Mesodermal cell (in vitro differentiated cells): Measurements from ENCODE around the gene U2AF2.

ENCODE experiments used
- H3K27ac ChIP-seq: 2 replicates; pipeline ENCODE4 v1.7.0; 2013; ENCODE audit warnings: mild to moderate bottlenecking, low read depth, low read length, moderate library complexity; ENCODE audit not compliant: severe bottlenecking
- H3K36me3 ChIP-seq: 2 replicates; pipeline ENCODE4 v1.7.1; 2013; ENCODE audit warnings: mild to moderate bottlenecking, low read length, moderate library complexity; ENCODE audit not compliant: control insufficient read depth, insufficient read depth
- H3K4me1 ChIP-seq: one replicate; pipeline ENCODE4 v1.7.1; 2013; ENCODE audit warnings: mild to moderate bottlenecking, low read length; ENCODE audit not compliant: insufficient read depth, control insufficient read depth, poor library complexity, severe bottlenecking
- H3K4me3 ChIP-seq: 2 replicates; pipeline ENCODE4 v1.7.0; 2013; ENCODE audit warnings: low read length, control low read depth, mild to moderate bottlenecking; ENCODE audit not compliant: insufficient read depth, poor library complexity, severe bottlenecking; ENCODE audit errors: extremely low read depth
- H3K9me3 ChIP-seq: 2 replicates; pipeline ENCODE4 v1.7.1; 2013; ENCODE audit warnings: mild to moderate bottlenecking, low read length, moderate library complexity; ENCODE audit not compliant: control insufficient read depth
- WGBS, 2 experiments: methylation state at CpG; one replicate each; pipeline ENCODE4 v1.1.5; 2013; ENCODE audit warnings: missing lambda C conversion rate in 2 of 2; ENCODE audit not compliant: insufficient coverage in 2 of 2; 5-methylcytosine and 5-hydroxymethylcytosine counted together

Gene U2AF2

DNA sequence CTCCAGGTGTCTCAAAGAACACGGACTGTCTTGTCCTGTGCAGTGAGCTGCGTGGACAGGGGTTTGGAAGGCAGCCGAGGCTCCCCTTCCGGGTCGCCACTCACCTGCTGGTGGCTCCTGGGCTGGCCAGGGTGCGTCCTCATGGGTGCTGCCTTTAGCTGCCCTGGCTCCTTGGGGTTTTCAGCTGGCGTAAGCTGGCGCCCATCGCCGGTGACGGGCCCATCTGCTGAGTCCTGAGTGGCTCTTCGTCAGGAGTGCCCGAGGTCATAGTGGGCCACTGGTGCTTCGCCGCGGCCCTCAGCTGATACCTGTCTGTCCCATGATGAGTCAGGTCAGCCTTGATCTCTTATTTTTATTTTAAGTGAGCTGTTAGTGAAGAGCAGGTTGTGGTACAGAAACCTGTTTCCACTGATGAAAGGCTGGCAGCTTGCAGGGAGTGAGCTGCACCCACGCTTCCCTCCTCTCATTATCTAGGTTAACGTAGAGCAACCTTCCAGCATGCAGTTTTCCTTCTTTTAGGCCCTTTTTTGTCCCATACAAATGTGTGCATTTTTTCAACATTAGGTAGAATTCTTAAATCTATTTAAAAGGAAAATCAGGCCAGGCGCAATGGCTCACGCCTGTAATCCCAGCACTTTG, 38.6 kb downstream of the U2AF2 start:
- 96 to 98% methylated on average over 19 of the region's 20 CpGs for WGBS, 2 experiments
- Histone ChIP-seq H3K9me3 (no peaks in the 10 kb centered on the region), H3K36me3 (peaks cover 93% of the 10 kb centered on the region), H3K4me1 (no peaks in the 10 kb centered on the region), H3K4me3 (no peak overlapping the region), H3K27ac (no peak overlapping the region)

- H3K4me3 ChIP-seq = no peak overlapping the region
- H3K9me3 ChIP-seq = no peaks in the 10 kb centered on the region
- no peak overlapping the region for H3K27ac ChIP-seq
- 91 to 96% methylated on average over 15 of the region's 15 CpGs for WGBS, 2 experiments
- peaks cover 90% of the 10 kb centered on the region for H3K36me3 ChIP-seq
- H3K4me1 ChIP-seq = no peaks in the 10 kb centered on the region
Observed at GRCh38 chr19:55694241-55694655, 39.4 kb downstream of the U2AF2 start.

DNA sequence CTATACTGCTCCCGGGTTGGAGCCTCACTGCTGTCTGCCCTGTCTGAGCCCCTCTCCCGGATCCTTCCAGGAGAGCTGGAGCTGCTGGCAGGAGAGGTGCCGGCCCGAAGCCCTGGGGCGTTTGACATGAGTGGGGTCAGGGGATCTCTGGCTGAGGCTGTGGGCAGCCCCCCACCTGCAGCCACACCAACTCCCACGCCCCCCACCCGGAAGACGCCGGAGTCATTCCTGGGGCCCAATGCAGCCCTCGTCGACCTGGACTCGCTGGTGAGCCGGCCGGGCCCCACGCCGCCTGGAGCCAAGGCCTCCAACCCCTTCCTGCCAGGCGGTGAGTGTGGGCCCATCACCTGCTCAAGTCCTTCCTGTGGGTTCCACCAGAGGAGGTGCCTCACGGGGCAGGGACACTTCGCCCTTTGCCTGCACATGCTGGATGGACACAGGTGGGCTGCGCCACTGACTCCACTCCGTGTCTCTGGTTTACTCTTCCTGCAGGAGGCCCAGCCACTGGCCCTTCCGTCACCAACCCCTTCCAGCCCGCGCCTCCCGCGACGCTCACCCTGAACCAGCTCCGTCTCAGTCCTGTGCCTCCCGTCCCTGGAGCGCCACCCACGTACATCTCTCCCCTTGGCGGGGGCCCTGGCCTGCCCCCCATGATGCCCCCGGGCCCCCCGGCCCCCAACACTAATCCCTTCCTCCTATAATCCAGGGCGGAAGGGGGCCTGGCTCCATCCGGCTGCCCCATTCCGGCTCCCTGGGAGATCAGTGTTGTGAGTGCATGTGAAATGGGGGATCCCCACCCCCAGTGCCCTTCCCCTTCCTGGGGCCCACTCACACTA, 40.0 kb downstream of the U2AF2 start:
- WGBS, 2 experiments = 97 to 98% methylated on average over 26 to 28 of the region's 37 CpGs
- Histone ChIP-seq H3K4me1 (no peaks in the 10 kb centered on the region), H3K36me3 (peaks cover 89% of the 10 kb centered on the region), H3K4me3 (no peak overlapping the region), H3K9me3 (no peaks in the 10 kb centered on the region), H3K27ac (no peak overlapping the region)

DNA sequence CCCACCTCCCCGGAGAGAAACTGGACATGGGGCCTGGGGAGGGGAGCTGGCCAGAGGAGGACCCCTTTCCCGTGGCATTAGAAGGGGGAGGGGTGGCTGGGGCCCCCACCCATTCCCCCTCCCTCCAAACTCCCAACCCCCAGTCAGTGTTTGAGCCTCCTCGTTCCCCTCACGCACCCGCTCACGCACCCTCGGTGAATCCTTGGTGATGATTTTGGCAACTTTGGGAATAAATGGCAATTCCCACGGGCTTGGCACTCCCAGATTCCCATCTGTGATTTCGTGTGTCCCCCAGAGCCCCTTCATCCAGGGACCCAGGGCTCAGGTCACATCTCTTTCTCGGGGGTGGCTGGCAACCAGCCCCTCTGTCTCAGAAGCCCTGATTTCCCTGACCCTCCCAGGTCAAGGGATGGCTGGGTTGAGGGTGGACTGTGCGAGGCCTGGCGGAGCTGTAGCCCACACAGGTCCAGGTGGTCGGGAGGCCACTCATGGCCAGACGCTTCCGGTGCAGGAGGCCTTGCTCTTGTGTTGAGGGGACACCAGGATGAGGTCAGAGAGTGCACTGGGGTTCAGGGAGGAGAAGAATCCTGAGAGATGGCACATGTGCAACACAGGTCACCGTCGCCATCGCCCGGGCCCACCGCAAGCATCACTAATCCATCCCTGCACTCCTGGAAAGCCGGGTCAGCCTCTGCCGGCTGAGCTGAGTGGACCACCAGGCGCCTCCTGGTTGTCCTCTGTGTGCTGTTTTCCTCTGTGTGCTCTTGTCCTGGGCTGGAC, 40.9 kb downstream of the U2AF2 start:
- H3K36me3 ChIP-seq = peaks cover 85% of the 10 kb centered on the region

DNA sequence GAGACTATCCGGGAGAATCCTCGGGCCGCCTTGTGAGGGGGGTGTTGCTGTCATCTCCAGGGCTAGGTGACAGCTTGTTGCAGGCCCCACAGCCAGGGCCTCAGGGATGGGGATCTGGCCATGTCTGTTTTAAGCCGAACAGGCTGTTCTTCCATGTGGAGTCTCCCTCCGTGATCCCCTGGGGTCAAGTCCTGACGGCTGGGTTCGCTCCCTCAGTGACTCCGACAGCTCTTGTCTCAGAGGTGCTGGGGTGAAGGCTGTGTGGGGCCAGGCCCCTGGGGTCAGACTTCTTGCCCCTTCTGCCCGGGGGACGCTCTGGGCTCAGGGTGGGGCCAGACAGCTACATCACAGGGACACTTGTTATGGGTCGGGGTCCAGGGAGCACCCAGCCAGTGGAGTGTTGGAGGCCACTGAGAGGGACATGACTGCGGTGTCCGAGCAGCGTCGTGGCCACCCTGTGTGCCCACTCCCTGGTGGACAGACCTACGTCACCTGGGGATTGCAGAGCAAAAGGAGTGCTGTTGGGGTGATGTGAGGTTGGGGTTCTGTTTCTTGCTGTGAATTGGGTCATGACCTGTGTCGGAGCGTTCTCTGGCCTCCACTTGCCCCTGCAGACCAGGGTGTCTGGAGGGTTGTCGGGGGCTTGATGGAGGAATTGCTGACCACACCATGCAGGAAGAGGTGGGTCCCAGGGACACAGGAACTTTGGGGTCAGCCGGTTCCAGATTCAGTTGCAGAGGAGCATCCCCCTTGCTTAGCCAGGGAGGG, 41.6 kb downstream of the U2AF2 start:
- 92 to 96% methylated on average over 16 to 19 of the region's 20 CpGs for WGBS, 2 experiments
- no peaks in the 10 kb centered on the region for H3K4me1 ChIP-seq
- H3K36me3 ChIP-seq = peaks cover 83% of the 10 kb centered on the region
- no peak overlapping the region for H3K27ac ChIP-seq
- H3K9me3 ChIP-seq = no peaks in the 10 kb centered on the region
- H3K4me3 ChIP-seq = no peak overlapping the region

More for the DNA sequence above, 40.9 kb downstream of the U2AF2 start:
- H3K9me3 ChIP-seq = no peaks in the 10 kb centered on the region
- no peak overlapping the region for H3K4me3 ChIP-seq
- no peak overlapping the region for H3K27ac ChIP-seq
- H3K4me1 ChIP-seq = no peaks in the 10 kb centered on the region
- WGBS, 2 experiments = 93 to 99% methylated on average over 16 to 20 of the region's 23 CpGs

DNA sequence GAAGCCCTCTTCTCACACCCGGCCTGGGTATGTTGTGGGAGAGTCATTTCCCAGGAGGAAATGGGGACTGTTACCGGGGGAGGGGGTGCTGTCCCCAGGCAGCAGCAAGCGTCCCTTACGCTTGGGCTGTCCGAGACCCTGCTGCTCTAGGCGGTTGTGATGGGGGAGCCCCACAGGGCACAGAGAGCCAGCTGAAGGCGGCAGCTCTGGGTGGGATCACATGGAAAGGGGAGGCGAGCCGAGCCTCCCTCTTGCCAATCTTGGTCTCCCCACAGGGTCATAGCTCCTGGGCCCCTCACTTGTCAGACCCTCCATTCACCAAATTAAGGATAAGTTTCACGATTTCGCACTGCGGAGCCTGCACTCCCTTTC, 42.2 kb downstream of the U2AF2 start:
- Histone ChIP-seq H3K9me3 (no peaks in the 10 kb centered on the region), H3K27ac (no peak overlapping the region), H3K4me3 (no peak overlapping the region), H3K4me1 (no peaks in the 10 kb centered on the region), H3K36me3 (peaks cover 80% of the 10 kb centered on the region)
- 96 to 99% methylated on average over 5 to 7 of the region's 12 CpGs for WGBS, 2 experiments

DNA sequence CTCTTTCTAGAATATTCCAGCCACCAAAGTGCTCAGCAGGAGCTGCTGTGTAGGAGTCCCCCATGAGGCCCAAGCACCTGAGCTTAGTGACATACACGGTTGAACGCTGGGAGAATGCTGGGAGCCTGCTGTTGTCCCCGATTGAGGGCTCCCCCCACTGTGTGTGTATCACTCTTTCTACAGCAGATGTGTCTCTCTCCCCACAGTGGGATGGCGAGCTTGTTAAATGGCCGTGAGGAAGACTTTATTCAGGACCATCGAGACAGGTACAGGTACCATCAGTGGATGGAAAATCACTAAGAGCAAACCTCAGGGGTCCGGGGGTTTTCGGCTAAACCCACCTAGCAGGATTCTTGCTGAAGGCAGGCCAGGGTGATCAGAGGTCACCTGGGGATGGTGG, 42.9 kb downstream of the U2AF2 start:
- WGBS, 2 experiments = 94 to 100% methylated on average over 4 to 8 of the region's 8 CpGs
- no peaks in the 10 kb centered on the region for H3K4me1 ChIP-seq
- no peaks in the 10 kb centered on the region for H3K9me3 ChIP-seq
- no peak overlapping the region for H3K4me3 ChIP-seq
- peaks cover 76% of the 10 kb centered on the region for H3K36me3 ChIP-seq
- H3K27ac ChIP-seq = no peak overlapping the region

DNA sequence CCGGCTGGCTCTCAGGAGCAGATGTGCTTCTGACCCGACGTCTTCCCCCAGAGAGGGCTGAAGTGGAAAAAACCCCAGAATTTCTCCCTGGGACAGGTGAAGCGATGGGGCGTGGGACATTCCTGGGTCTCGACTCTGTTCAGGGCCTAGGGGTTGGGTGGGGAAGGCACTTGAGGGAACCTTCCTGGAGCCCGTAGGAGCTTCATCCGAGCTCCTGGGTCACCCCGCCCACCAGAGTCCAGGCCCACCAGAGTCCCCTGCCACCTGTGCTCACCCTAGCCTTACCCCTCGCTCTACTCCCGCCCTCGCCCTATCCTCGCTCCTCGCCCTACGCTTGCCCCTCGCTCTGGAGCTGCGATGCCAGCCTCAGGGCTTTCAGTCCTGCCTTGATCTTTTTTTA, 43.4 kb downstream of the U2AF2 start:
- Histone ChIP-seq H3K4me1 (no peaks in the 10 kb centered on the region), H3K27ac (no peak overlapping the region), H3K9me3 (no peaks in the 10 kb centered on the region), H3K4me3 (no peak overlapping the region), H3K36me3 (peaks cover 71% of the 10 kb centered on the region)
- 98 to 99% methylated on average over 14 to 17 of the region's 17 CpGs for WGBS, 2 experiments

- Histone ChIP-seq H3K27ac (no peak overlapping the region), H3K4me3 (no peak overlapping the region), H3K9me3 (peaks cover 3% of the 10 kb centered on the region), H3K4me1 (no peaks in the 10 kb centered on the region), H3K36me3 (peaks cover 69% of the 10 kb centered on the region)
- WGBS, 2 experiments = 91 to 100% methylated on average over 2 to 7 of the region's 11 CpGs
Observed at GRCh38 chr19:55699221-55699620, 44.4 kb downstream of the U2AF2 start.

DNA sequence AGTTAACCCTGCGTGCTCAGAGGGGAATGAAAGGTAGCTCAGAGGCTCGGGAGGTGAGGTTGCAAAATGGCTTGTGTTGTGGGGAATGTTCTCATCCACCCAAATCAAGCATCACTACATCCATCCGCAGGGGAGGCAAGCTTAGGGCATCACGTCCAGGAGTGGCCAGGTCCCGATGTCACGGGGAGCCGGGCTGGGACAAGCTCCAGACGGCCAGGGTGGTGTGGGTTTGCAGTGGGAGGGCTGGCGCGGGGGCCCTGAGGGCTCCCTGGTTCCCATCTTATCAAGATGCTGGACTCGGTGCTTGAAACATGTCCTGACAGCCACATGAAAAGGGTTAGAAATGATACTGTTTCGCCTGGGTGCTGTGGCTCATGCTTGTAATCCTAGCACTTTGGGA, 46.0 kb downstream of the U2AF2 start:
- Histone ChIP-seq H3K4me3 (no peak overlapping the region), H3K9me3 (peaks cover 3% of the 10 kb centered on the region), H3K27ac (no peak overlapping the region), H3K36me3 (peaks cover 61% of the 10 kb centered on the region), H3K4me1 (no peaks in the 10 kb centered on the region)
- WGBS, 2 experiments = 93 to 99% methylated on average over 9 of the region's 12 CpGs
